Endodermal cell (in vitro differentiated cells): ENCODE measurements around the gene IL1RAP. TPM values are rescaled to one million over a fixed set of nuclear protein-coding genes. Genes with fewer than 3 reads are reported as not detected.

Experiments used
- DNase-seq: peaks from one replicate; pipeline ENCODE4 v3.0.0-alpha.2; 2017
- H3K27ac ChIP-seq: 2 replicates; pipeline ENCODE4 v1.5.1; 2013; ENCODE audit warnings: mild to moderate bottlenecking, low read depth, low read length, moderate library complexity
- H3K27me3 ChIP-seq: 2 replicates; pipeline ENCODE4 v1.6.1; 2013; ENCODE audit warnings: mild to moderate bottlenecking, low read length, moderate library complexity; ENCODE audit not compliant: insufficient read depth, control insufficient read depth, poor library complexity, severe bottlenecking
- H3K36me3 ChIP-seq: 2 replicates; pipeline ENCODE4 v1.7.0; 2013; ENCODE audit warnings: mild to moderate bottlenecking, low read length, moderate library complexity; ENCODE audit not compliant: control insufficient read depth, insufficient read depth
- H3K4me1 ChIP-seq: one replicate; pipeline ENCODE4 v1.7.0; 2013; ENCODE audit warnings: low read length; ENCODE audit not compliant: control insufficient read depth, insufficient read depth
- H3K4me3 ChIP-seq: 2 replicates; pipeline ENCODE4 v1.5.1; 2013; ENCODE audit warnings: mild to moderate bottlenecking, low read length, moderate library complexity
- H3K9ac ChIP-seq: 2 replicates; pipeline ENCODE4 v1.6.1; 2013; ENCODE audit warnings: mild to moderate bottlenecking, low read length, moderate library complexity; ENCODE audit not compliant: poor library complexity, severe bottlenecking; ENCODE audit errors: extremely low read depth
- H3K9me3 ChIP-seq: 2 replicates; pipeline ENCODE4 v1.6.1; 2013; ENCODE audit warnings: mild to moderate bottlenecking, low read length, moderate library complexity; ENCODE audit not compliant: control insufficient read depth
- H3K27ac Mint-ChIP-seq: 2 replicates; pipeline ENCODE4 v1.8.0; 2020; ENCODE audit warnings: mixed read lengths
- H3K27me3 Mint-ChIP-seq: 2 replicates; pipeline ENCODE4 v1.8.0; 2021; ENCODE audit warnings: mild to moderate bottlenecking, mixed read lengths; ENCODE audit not compliant: insufficient read depth
- H3K36me3 Mint-ChIP-seq: 2 replicates; pipeline ENCODE4 v1.8.0; 2020; ENCODE audit warnings: low read depth, mixed read lengths
- H3K4me1 Mint-ChIP-seq: 2 replicates; pipeline ENCODE4 v1.8.0; 2020; ENCODE audit warnings: mixed read lengths
- H3K4me3 Mint-ChIP-seq: 2 replicates; pipeline ENCODE4 v1.8.0; 2020; ENCODE audit warnings: mild to moderate bottlenecking, moderate library complexity, mixed read lengths
- H3K9me3 Mint-ChIP-seq: 2 replicates; pipeline ENCODE4 v1.8.0; 2020; ENCODE audit warnings: mild to moderate bottlenecking, mixed read lengths
- CTCF ChIP-seq: fragments of 200-600 bp; sonication (generic); conservative IDR thresholded peaks from 2 replicates; pipeline ENCODE4 v1.5.0; 2021; ENCODE audit warnings: antibody characterized with exemption, mild to moderate bottlenecking
- WGBS, 2 experiments: methylation state at CpG; one replicate each; pipeline versions ENCODE4 v1.1.5 to v1.1.7; 2013; ENCODE audit warnings: missing lambda C conversion rate in 2 of 2, mixed read lengths in 1 of 2; ENCODE audit not compliant: insufficient coverage in 1 of 2, insufficient read length in 1 of 2; 5-methylcytosine and 5-hydroxymethylcytosine counted together
- total RNA-seq, 2 donors: library from RNA; stranded (reverse); fragmentation: NEBNext Ultra II Directional in 1 of 2; extraction: Animal tissue kit (Norgen Biotek cat#: 25700) in 1 of 2; gene quantifications; 2 replicates in 1 of 2; 3 replicates in 1 of 2; pipeline ENCODE4 v1.2.1, GENCODE V29; 2021

IL1RAP gene
- total RNA-seq, 2 donors from 2014 or later = 2.6 to 6.0 TPM

GRCh38 chr3:190686011-190686410 is 172.1 kb downstream of the IL1RAP start:
- no peak overlapping the region for H3K4me3 Mint-ChIP-seq
- no peaks in the 10 kb centered on the region for H3K4me1 Mint-ChIP-seq
- H3K27ac Mint-ChIP-seq = no peak overlapping the region
- no peaks in the 10 kb centered on the region for H3K27me3 Mint-ChIP-seq
- Histone ChIP-seq H3K27ac (no peak overlapping the region), H3K4me1 (no peaks in the 10 kb centered on the region), H3K36me3 (no peaks in the 10 kb centered on the region), H3K9me3 (no peaks in the 10 kb centered on the region), H3K9ac (no peak overlapping the region), H3K4me3 (no peak overlapping the region), H3K27me3 (no peaks in the 10 kb centered on the region)
- TF ChIP-seq CTCF = no peak
- WGBS, 2 experiments = 100% methylated on average over 1 of the region's 1 CpG; no CpG with 5 or more reads in 1 of the 2 experiments
- peaks cover 10% of the 10 kb centered on the region for H3K9me3 Mint-ChIP-seq
- no peaks in the 10 kb centered on the region for H3K36me3 Mint-ChIP-seq
- no peak for DNase-seq

- no peaks in the 10 kb centered on the region for H3K27me3 ChIP-seq
- no peak overlapping the region for H3K4me3 Mint-ChIP-seq
- 84 to 96% methylated on average over 6 of the region's 6 CpGs for whole genome bisulfite sequencing, 2 experiments
- H3K36me3 Mint-ChIP-seq = no peaks in the 10 kb centered on the region
- no peaks in the 10 kb centered on the region for H3K9me3 ChIP-seq
- no peak for DNase-seq
- no peak overlapping the region for H3K27ac ChIP-seq
- no peaks in the 10 kb centered on the region for H3K4me1 ChIP-seq
- no peaks in the 10 kb centered on the region for H3K9me3 Mint-ChIP-seq
- H3K27ac Mint-ChIP-seq = no peak overlapping the region
- no peak overlapping the region for H3K4me3 ChIP-seq
- TF ChIP-seq CTCF = no peak
- no peak overlapping the region for H3K9ac ChIP-seq
- H3K4me1 Mint-ChIP-seq = peaks cover 10% of the 10 kb centered on the region
- no peaks in the 10 kb centered on the region for H3K36me3 ChIP-seq
- H3K27me3 Mint-ChIP-seq = no peaks in the 10 kb centered on the region
These were observed 176.4 kb downstream of the IL1RAP start for GRCh38 chr3:190690246-190690645.

GRCh38 chr3:190692256-190692655 is 178.4 kb downstream of the IL1RAP start:
- no peaks in the 10 kb centered on the region for H3K4me1 ChIP-seq
- Mint-ChIP-seq H3K4me3 (no peak overlapping the region), H3K27ac (no peak overlapping the region), H3K4me1 (peaks cover 13% of the 10 kb centered on the region), H3K36me3 (no peaks in the 10 kb centered on the region), H3K9me3 (no peaks in the 10 kb centered on the region), H3K27me3 (no peaks in the 10 kb centered on the region)
- no peak for TF ChIP-seq CTCF
- no peak overlapping the region for H3K27ac ChIP-seq
- DNase-seq = no peak
- H3K9me3 ChIP-seq = no peaks in the 10 kb centered on the region
- no peaks in the 10 kb centered on the region for H3K27me3 ChIP-seq
- H3K36me3 ChIP-seq = no peaks in the 10 kb centered on the region
- peak overlapping the region; percentile 2 for H3K9ac ChIP-seq
- no peak overlapping the region for H3K4me3 ChIP-seq
